ENCODE results near the gene LRRC74A. TPM values are rescaled to one million over a fixed set of nuclear protein-coding genes. Genes with fewer than 3 reads are reported as not detected.

Gene LRRC74A
- polyA plus RNA-seq, 1 donor (not counting 4 experiments of a cell fraction or from before 2014, with no cell fraction given) = not detected

GRCh38 chr14:76863724-76864407 is 37.7 kb downstream of the LRRC74A start:
- no peaks in the 10 kb centered on the region for H4K20me1 ChIP-seq (ENCODE audit: control insufficient read depth, extremely low read depth, insufficient read depth, low read length)
- H3K36me3 ChIP-seq (ENCODE audit: control insufficient read depth in 2 of 2, extremely low read depth in 1 of 2, insufficient read depth in 2 of 2, low read length in 2 of 2) = no peaks in the 10 kb centered on the region
- no peak overlapping the region for H3K27ac ChIP-seq (ENCODE audit: control insufficient read depth, insufficient read depth, low read length)
- H3K9me1 ChIP-seq (ENCODE audit: control insufficient read depth, extremely low read depth, insufficient read depth, low read length) = no peaks in the 10 kb centered on the region
- no peaks in the 10 kb centered on the region for H3K27me3 ChIP-seq (ENCODE audit: control insufficient read depth, extremely low read depth, insufficient read depth, low read length)
- H3K9ac ChIP-seq (ENCODE audit: control insufficient read depth, extremely low read depth, insufficient read depth, low read length) = no peak overlapping the region
- no peaks in the 10 kb centered on the region for H3K4me1 ChIP-seq (ENCODE audit: control insufficient read depth, extremely low read depth, insufficient read depth, low read length)
- TF ChIP-seq CTCF (optimal IDR thresholded peaks at IDR 0.05 in 1 of 3, IDR thresholded peaks at IDR 0.05 in 1 of 3, conservative IDR thresholded peaks at IDR 0.05 in 1 of 3; ENCODE audit: extremely low read depth in 1 of 3, insufficient read depth in 2 of 3, low read length in 3 of 3) (no peak), EZH2 (IDR thresholded peaks at IDR 0.05; ENCODE audit: low read length) (no peak)
- H2AFZ ChIP-seq (ENCODE audit: control insufficient read depth, low read length) = no peak overlapping the region
- no peak overlapping the region for H3K4me2 ChIP-seq (ENCODE audit: control insufficient read depth, extremely low read depth, insufficient read depth, low read depth, low read length)
- DNase-seq (ENCODE audit: low read depth, low spot score) (no peak), FAIRE-seq (no peak)
- no peaks in the 10 kb centered on the region for H3K9me3 ChIP-seq (ENCODE audit: control insufficient read depth, low read depth, low read length)
- dilution Hi-C loops (cut with MboI; ENCODE audit: extremely low pct_ligation_motif_present, low sequenced_read_pairs) = no loop called here
- no peaks in the 10 kb centered on the region for H3K79me2 ChIP-seq (ENCODE audit: control insufficient read depth, insufficient read depth, low read length)
- no peak overlapping the region for H3K4me3 ChIP-seq (ENCODE audit: control insufficient read depth in 2 of 3, extremely low read depth in 1 of 3, insufficient read depth in 2 of 3, low read depth in 1 of 3, low read length in 3 of 3)

GRCh38 chr14:76866456-76866855 is 40.2 kb downstream of the LRRC74A start:
- Histone ChIP-seq H3K36me3 (ENCODE audit: control insufficient read depth in 2 of 2, extremely low read depth in 1 of 2, insufficient read depth in 2 of 2, low read length in 2 of 2) (no peaks in the 10 kb centered on the region), H4K20me1 (ENCODE audit: control insufficient read depth, extremely low read depth, insufficient read depth, low read length) (no peaks in the 10 kb centered on the region), H2AFZ (ENCODE audit: control insufficient read depth, low read length) (no peak overlapping the region), H3K9ac (ENCODE audit: control insufficient read depth, extremely low read depth, insufficient read depth, low read length) (no peak overlapping the region), H3K79me2 (ENCODE audit: control insufficient read depth, insufficient read depth, low read length) (no peaks in the 10 kb centered on the region), H3K4me3 (ENCODE audit: control insufficient read depth in 2 of 3, extremely low read depth in 1 of 3, insufficient read depth in 2 of 3, low read depth in 1 of 3, low read length in 3 of 3) (no peak overlapping the region), H3K9me3 (ENCODE audit: control insufficient read depth, low read depth, low read length) (no peaks in the 10 kb centered on the region), H3K27ac (ENCODE audit: control insufficient read depth, insufficient read depth, low read length) (no peak overlapping the region), H3K4me1 (ENCODE audit: control insufficient read depth, extremely low read depth, insufficient read depth, low read length) (no peaks in the 10 kb centered on the region), H3K27me3 (ENCODE audit: control insufficient read depth, extremely low read depth, insufficient read depth, low read length) (peaks cover 5% of the 10 kb centered on the region), H3K9me1 (ENCODE audit: control insufficient read depth, extremely low read depth, insufficient read depth, low read length) (no peaks in the 10 kb centered on the region), H3K4me2 (ENCODE audit: control insufficient read depth, extremely low read depth, insufficient read depth, low read depth, low read length) (no peak overlapping the region)
- no peak for TF ChIP-seq EZH2 (IDR thresholded peaks at IDR 0.05; ENCODE audit: low read length)
- no peak for TF ChIP-seq CTCF (optimal IDR thresholded peaks at IDR 0.05 in 1 of 3, IDR thresholded peaks at IDR 0.05 in 1 of 3, conservative IDR thresholded peaks at IDR 0.05 in 1 of 3; ENCODE audit: extremely low read depth in 1 of 3, insufficient read depth in 2 of 3, low read length in 3 of 3)
- dilution Hi-C loops (cut with MboI; ENCODE audit: extremely low pct_ligation_motif_present, low sequenced_read_pairs) = no loop called here
- no peak for DNase-seq (ENCODE audit: low read depth, low spot score)
- no peak for FAIRE-seq

Data from keratinocyte (primary cell).